Tibial nerve (tissue), 3 donors: ENCODE results near the gene TSFM.

ENCODE experiments used
- CTCF ChIP-seq, 5 experiments: fragments of 200-600 bp in 3 of 5; fragments of 450-650 bp in 2 of 5; sonication (generic) in 3 of 5; IDR thresholded peaks; one replicate each; pipeline ENCODE4 v1.5.1; 2016 to 2019; ENCODE audit warnings: antibody characterized with exemption in 5 of 5, mild to moderate bottlenecking in 3 of 5, moderate library complexity in 2 of 5
- POLR2A ChIP-seq, 2 donors: fragments of 450-650 bp; IDR thresholded peaks; one replicate each; pipeline ENCODE4 v1.6.1; 2017; ENCODE audit warnings: antibody characterized with exemption in 2 of 2, mild to moderate bottlenecking in 2 of 2, moderate library complexity in 2 of 2

GRCh38 chr12:57753756-57754337 is 28.7 kb upstream of the TSFM start:
- TF ChIP-seq POLR2A (IDR thresholded peaks at IDR 0.05), result no peak
- no peak for TF ChIP-seq CTCF (IDR thresholded peaks at IDR 0.05)
